Lower leg skin (tissue), 4 donors: ENCODE data around the gene LRRC14B. TPM values are rescaled to one million over a fixed set of nuclear protein-coding genes. Genes with fewer than 3 reads are reported as not detected.
"Not testable (repeated sequence)": the region's sequence is repeated elsewhere in the genome, so short reads cannot be mapped to it uniquely, and the experiment has no call there.

Source experiments
- DNase-seq, 2 donors: peaks; one replicate each; pipeline ENCODE4 v3.0.0-alpha.2; 2019; ENCODE audit warnings: low spot score in 2 of 2
- H3K4me3 ChIP-seq: fragments of 200-600 bp; sonication (generic); 2 replicates; pipeline ENCODE4 v1.5.1; 2017; ENCODE audit warnings: mild to moderate bottlenecking, low read depth; ENCODE audit not compliant: poor library complexity, severe bottlenecking
- POLR2A ChIP-seq, 2 donors: fragments of 450-650 bp; IDR thresholded peaks; one replicate each; pipeline ENCODE4 v1.6.1; 2016 to 2017; ENCODE audit warnings: antibody characterized with exemption in 2 of 2, mild to moderate bottlenecking in 1 of 2, moderate library complexity in 1 of 2
- WGBS, 2 donors: methylation state at CpG; one replicate each; pipeline ENCODE4 v1.1.5; 2018; 5-methylcytosine and 5-hydroxymethylcytosine counted together
- intact Hi-C: fragments of 100-400 bp; cut with DNase I; formaldehyde crosslinking; loops from one replicate; pipeline ENCODE4 v1.15.0; 2023; ENCODE audit warnings: low total_unique reads
- total RNA-seq, 4 donors: library from RNA; depleted of rRNA; stranded (reverse); fragments of >200 nt; gene quantifications; one replicate each; pipeline ENCODE4 v1.1.0, GENCODE V29; 2016
- TF ChIP-seq, protein P1 (sequence below), 3 donors: fragments of 450-650 bp; IDR thresholded peaks; one replicate each; pipeline ENCODE4 v1.5.1; 2016; ENCODE audit warnings: antibody characterized with exemption in 3 of 3, mild to moderate bottlenecking in 3 of 3, moderate library complexity in 2 of 3

The LRRC14B gene
- total RNA-seq, 4 donors from 2014 or later: not detected

DNA sequence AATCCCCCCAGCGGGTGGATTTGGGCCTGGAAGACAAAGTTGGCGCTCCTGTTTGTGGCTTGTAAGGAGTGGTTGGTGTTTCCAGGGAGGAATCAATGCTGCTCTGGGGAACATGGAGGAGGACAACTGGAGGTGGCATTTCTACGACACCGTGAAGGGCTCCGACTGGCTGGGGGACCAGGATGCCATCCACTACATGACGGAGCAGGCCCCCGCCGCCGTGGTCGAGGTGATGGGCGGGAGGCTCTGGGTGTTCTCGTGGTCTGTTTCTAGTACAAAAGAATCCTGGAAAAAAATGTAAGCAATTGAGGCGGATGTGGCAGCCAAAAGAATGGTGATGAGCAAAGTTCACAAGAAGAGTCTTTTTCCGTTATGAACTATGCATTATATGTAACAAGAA is 34.0 kb downstream of the LRRC14B start:
- WGBS, 2 donors: 94 to 96% methylated on average over 14 of the region's 14 CpGs
- no peak overlapping the region for H3K4me3 ChIP-seq
- no peak for DNase-seq
- TF ChIP-seq POLR2A (IDR thresholded peaks at IDR 0.05): no peak
- TF ChIP-seq, protein P1, sequence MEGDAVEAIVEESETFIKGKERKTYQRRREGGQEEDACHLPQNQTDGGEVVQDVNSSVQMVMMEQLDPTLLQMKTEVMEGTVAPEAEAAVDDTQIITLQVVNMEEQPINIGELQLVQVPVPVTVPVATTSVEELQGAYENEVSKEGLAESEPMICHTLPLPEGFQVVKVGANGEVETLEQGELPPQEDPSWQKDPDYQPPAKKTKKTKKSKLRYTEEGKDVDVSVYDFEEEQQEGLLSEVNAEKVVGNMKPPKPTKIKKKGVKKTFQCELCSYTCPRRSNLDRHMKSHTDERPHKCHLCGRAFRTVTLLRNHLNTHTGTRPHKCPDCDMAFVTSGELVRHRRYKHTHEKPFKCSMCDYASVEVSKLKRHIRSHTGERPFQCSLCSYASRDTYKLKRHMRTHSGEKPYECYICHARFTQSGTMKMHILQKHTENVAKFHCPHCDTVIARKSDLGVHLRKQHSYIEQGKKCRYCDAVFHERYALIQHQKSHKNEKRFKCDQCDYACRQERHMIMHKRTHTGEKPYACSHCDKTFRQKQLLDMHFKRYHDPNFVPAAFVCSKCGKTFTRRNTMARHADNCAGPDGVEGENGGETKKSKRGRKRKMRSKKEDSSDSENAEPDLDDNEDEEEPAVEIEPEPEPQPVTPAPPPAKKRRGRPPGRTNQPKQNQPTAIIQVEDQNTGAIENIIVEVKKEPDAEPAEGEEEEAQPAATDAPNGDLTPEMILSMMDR (IDR thresholded peaks at IDR 0.05): no peak
- intact Hi-C loops: no loop called here

DNA sequence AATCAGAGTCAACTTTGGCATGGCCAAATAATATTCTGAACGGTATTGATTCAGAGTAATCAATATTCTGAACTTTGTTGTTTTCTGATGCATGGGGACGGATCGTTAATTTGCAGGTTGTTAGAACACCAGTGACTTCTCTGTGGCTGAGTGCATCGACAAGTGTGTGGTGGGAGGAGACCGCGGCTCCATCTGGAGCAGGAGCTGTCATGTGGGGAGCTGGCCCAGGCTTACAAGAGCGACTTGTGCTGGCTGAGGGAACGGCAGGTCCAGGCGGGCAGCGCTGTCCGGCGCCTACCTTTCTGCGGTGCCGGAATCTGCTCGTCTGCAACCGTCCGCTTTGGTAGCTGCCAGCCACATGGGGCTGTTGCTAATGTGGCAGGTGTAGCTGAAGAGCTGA is 36.1 kb downstream of the LRRC14B start:
- H3K4me3 ChIP-seq, intact Hi-C loops, DNase-seq: not testable (repeated sequence)
- WGBS, 2 donors: 95 to 96% methylated on average over 17 of the region's 17 CpGs

DNA sequence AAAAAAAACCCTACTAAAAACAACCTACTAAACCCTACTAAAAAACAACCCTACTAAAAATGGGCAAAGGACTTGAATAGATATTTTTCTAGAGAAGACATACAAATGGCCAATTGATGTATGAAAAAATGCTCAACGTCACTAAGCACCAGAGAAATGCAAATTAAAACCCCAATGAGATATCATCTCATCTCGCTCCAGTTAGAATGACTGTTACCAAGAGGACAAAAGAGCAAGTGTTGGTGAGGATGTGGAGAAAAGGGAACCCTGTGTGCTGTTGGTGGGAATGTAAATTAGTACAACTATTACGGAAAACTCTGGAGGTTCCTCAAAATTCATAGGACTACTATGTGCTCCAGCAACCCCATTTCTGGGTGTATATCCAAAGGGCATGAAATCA is 37.6 kb downstream of the LRRC14B start:
- no peak overlapping the region for H3K4me3 ChIP-seq
- intact Hi-C loops: no loop called here
- WGBS, 2 donors: 93 to 95% methylated on average over 3 of the region's 3 CpGs
- TF ChIP-seq POLR2A (IDR thresholded peaks at IDR 0.05): no peak
- TF ChIP-seq, protein P1 (IDR thresholded peaks at IDR 0.05): no peak
- no peak for DNase-seq

DNA sequence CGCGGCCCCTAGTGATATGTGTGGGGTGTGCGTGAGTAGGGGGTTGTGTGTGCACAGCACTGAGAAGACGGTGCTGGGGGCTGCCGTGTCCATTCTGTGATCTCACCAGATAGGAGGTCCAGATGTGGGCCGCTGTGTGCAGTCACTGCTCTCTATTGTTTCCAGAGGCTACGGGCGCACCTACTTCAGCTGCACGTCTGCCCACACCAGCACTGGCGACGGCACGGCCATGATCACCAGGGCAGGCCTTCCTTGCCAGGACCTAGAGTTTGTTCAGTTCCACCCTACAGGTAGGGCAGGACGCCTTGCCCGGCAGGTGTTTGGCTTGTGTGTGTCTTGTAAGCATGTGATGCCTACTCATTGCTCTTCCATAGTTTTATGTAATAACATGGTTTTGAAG is 39.4 kb downstream of the LRRC14B start:
- DNase-seq: no peak
- WGBS, 2 donors: 97% methylated on average over 11 to 14 of the region's 14 CpGs
- intact Hi-C loops: no loop called here
- no peak overlapping the region for H3K4me3 ChIP-seq
- TF ChIP-seq POLR2A (IDR thresholded peaks at IDR 0.05): no peak
- TF ChIP-seq, protein P1 (IDR thresholded peaks at IDR 0.05): no peak

DNA sequence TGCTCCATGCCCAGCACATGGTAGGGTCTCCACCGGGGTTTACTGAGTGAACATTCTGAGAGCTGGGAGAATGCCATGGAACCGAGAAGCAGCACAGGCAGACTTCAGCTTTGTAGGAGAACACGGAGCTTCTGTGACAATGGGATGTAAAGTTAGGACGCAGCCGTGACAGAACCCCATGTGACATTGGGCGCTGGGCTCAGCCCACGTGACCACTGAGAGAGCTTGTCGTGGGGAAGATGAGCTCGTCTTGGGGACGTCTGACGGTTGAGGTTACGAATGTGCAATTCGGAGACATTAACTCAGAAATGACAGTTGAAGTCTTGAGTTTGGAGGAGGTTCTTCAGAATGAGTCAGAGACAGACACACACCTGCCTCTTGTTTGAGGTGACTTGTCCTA is 40.4 kb downstream of the LRRC14B start:
- 87 to 88% methylated on average over 13 of the region's 13 CpGs for WGBS, 2 donors
- no peak for DNase-seq
- no peak for TF ChIP-seq POLR2A (IDR thresholded peaks at IDR 0.05)
- TF ChIP-seq, protein P1 (IDR thresholded peaks at IDR 0.05): no peak
- intact Hi-C loops: no loop called here
- no peak overlapping the region for H3K4me3 ChIP-seq

DNA sequence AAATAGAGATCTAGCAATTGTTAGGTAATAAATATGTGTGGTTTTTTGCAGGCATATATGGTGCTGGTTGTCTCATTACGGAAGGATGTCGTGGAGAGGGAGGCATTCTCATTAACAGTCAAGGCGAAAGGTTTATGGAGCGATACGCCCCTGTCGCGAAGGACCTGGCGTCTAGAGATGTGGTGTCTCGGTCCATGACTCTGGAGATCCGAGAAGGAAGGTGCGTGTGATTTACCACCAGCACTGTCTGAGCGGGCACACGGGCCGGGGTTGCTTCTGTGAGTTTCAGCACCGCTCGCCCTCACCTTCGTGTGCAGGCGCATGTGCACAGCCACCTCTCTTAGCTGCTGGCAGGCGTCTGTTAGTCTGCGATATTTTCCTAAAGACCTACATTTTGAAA is 42.1 kb downstream of the LRRC14B start:
- DNase-seq, H3K4me3 ChIP-seq, intact Hi-C loops: not testable (repeated sequence)
- 94 to 95% methylated on average over 20 of the region's 20 CpGs for WGBS, 2 donors

DNA sequence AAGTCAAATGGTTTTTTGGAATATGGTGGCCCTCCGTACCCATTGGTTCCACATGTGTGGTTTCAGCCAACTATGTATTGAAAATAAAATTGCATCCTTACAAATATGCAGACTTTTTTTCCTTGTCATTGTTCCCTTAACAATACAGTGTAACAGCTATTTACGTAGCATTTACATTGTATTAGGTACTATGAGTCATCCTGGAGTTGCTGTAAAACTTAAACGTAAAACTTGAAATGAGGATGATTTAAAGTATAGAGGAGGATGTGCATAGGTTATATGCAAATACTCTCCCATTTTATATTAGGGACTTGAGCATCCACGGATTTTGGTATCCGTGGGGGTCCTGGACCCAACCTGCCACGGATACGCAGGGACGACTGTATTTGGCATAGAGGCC is 43.2 kb downstream of the LRRC14B start:
- no peak for DNase-seq
- H3K4me3 ChIP-seq: no peak overlapping the region
- 92 to 93% methylated on average over 8 of the region's 8 CpGs for WGBS, 2 donors
- TF ChIP-seq, protein P1 (IDR thresholded peaks at IDR 0.05): no peak
- no peak for TF ChIP-seq POLR2A (IDR thresholded peaks at IDR 0.05)
- intact Hi-C loops: no loop called here

DNA sequence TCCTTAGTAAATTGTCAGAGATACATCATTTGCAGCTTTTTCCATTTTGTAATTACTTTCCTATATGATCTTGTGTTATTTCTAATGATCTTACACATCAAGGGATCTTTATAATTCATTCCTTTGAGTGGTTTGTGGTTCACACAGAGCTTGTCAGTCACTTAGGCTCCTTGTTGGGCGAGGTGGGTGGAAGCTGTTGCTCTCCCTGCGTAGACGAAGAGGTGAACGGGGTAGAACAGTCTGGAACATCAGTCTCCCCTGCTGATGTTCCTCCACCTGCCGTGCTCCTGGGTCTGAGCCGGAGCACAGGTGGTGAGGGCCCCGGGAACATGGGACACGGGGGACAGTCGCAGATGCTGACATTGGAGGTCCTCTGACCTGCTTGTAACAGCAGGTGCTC is 44.2 kb downstream of the LRRC14B start:
- DNase-seq, H3K4me3 ChIP-seq, intact Hi-C loops: not testable (repeated sequence)
- WGBS, 2 donors: 94 to 95% methylated on average over 6 to 9 of the region's 9 CpGs

DNA sequence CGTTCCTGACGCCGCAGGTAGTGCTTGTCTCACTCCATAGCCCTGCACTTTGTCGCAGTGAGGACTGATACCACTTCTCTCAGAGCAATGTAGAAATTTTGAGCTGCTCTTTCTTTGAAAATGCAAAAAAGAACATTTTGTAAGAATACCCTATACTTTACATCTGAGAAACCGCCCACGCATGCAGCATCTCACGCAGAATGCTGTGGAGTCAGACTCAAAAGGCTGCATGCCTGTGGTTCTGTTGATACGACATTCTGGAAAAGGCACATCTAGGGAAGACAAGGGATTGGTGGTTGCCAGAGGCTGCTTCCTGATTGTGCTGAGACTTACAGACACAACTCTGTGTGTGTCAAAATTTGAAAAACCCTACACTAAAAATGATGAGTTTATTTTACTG is 46.6 kb downstream of the LRRC14B start:
- WGBS, 2 donors: 94 to 95% methylated on average over 8 of the region's 8 CpGs
- DNase-seq, intact Hi-C loops, H3K4me3 ChIP-seq: not testable (repeated sequence)

DNA sequence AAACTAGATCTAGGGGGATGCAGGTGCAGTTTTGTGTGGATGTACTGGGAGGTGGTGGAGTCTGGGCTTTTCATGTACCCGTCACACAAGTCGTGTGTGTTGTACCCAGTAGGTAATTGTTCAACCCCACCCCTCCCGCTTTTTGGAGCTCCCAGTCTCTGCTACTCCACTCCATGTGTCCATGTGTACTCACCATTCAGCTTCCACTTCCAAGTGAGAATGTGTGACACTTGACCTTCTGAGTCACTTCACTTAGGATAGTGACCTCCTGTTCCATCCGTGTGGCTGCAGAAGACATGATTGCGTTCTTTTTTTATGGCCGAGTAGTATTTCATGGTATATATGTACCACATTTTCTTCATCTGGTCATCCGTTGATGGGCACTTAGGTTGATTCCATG is 49.3 kb downstream of the LRRC14B start:
- H3K4me3 ChIP-seq, DNase-seq, intact Hi-C loops: not testable (repeated sequence)
- 97 to 98% methylated on average over 7 of the region's 7 CpGs for WGBS, 2 donors
